HepG2 (cell line): ENCODE measurements around the gene MAPK8IP3. TPM values are rescaled to one million over a fixed set of nuclear protein-coding genes. Genes with fewer than 3 reads are reported as not detected.
A peak's percentile ranks its signal among the peaks of the same experiment; 100 is the strongest.

ENCODE experiments used
- DNMT1 ChIP-seq: sonication (generic); formaldehyde crosslinking; IDR thresholded peaks from 2 replicates; pipeline ENCODE4 v1.5.1; 2020; ENCODE audit warnings: mild to moderate bottlenecking, missing genetic modification reagents
- KIAA2018 ChIP-seq: sonication (generic); formaldehyde crosslinking; IDR thresholded peaks from 2 replicates; pipeline ENCODE4 v1.5.0; 2020; ENCODE audit warnings: mild to moderate bottlenecking, missing genetic modification reagents, borderline replicate concordance
- PRDM10 ChIP-seq: sonication (generic); formaldehyde crosslinking; IDR thresholded peaks from 2 replicates; pipeline ENCODE4 v1.4.0; 2020; ENCODE audit warnings: low read depth, missing genetic modification reagents
- RBFOX2 ChIP-seq: fragments of 200-400 bp; formaldehyde crosslinking; IDR thresholded peaks from 2 replicates; pipeline ENCODE4 v1.6.1; 2017; ENCODE audit warnings: low read depth, mild to moderate bottlenecking, low read length
- YEATS2 ChIP-seq: sonication (generic); formaldehyde crosslinking; IDR thresholded peaks from 2 replicates; pipeline ENCODE4 v1.4.0; 2020; ENCODE audit warnings: missing genetic modification reagents, borderline replicate concordance
- ZNF24 ChIP-seq: fragments of 450-650 bp; IDR thresholded peaks from 2 replicates; pipeline ENCODE4 v1.6.1; 2017; ENCODE audit warnings: antibody characterized with exemption, mild to moderate bottlenecking
- ZNF362 ChIP-seq: sonication (generic); formaldehyde crosslinking; IDR thresholded peaks from 2 replicates; pipeline ENCODE4 v1.4.0; 2020; ENCODE audit warnings: missing genetic modification reagents, mild to moderate bottlenecking, borderline replicate concordance
- ZNF414 ChIP-seq: sonication (generic); formaldehyde crosslinking; IDR thresholded peaks from 2 replicates; pipeline ENCODE4 v1.5.0; 2020; ENCODE audit warnings: missing genetic modification reagents
- ZNF556 ChIP-seq: sonication (generic); formaldehyde crosslinking; IDR thresholded peaks from 2 replicates; pipeline ENCODE4 v1.4.0; 2020; ENCODE audit warnings: mild to moderate bottlenecking, missing genetic modification reagents, borderline replicate concordance
- ZNF781 ChIP-seq: sonication (generic); formaldehyde crosslinking; IDR thresholded peaks from 2 replicates; pipeline ENCODE4 v1.5.1; 2020; ENCODE audit warnings: borderline replicate concordance, mild to moderate bottlenecking, missing genetic modification reagents; ENCODE audit errors: not compliant biosample characterization
- ZNF784 ChIP-seq: sonication (generic); formaldehyde crosslinking; IDR thresholded peaks from 2 replicates; pipeline ENCODE4 v1.5.1; 2020; ENCODE audit warnings: missing genetic modification reagents, mild to moderate bottlenecking, borderline replicate concordance
- ZNF883 ChIP-seq: sonication (generic); formaldehyde crosslinking; IDR thresholded peaks from 2 replicates; pipeline ENCODE4 v1.5.1; 2020; ENCODE audit warnings: mild to moderate bottlenecking, missing genetic modification reagents; ENCODE audit errors: not compliant biosample characterization
- polyA plus RNA-seq, 8 experiments: library from polyadenylated mRNA; depleted of rRNA in 3 of 8; stranded (reverse) in 7 of 8; unstranded in 1 of 8; fragments of >200 nt; fragmentation: Illumina TruSeq in 4 of 8; extraction: Trizol in 4 of 8; gene quantifications; 2 replicates each; pipeline versions ENCODE4 v1.2.1 to v1.2.3, GENCODE V29; 2011 to 2016; ENCODE audit warnings: low read depth in 4 of 8, missing spikeins in 1 of 8, mixed read lengths in 1 of 8; ENCODE audit not compliant: insufficient read depth in 1 of 8
- total RNA-seq, 5 experiments: library from RNA; depleted of rRNA; stranded (reverse); fragments of >200 nt; fragmentation: Illumina TruSeq; extraction: Trizol; gene quantifications; 2 replicates each; pipeline ENCODE4 v1.2.3, GENCODE V29; 2016; ENCODE audit warnings: low read depth in 1 of 5

MAPK8IP3 gene
- total and polyA plus RNA-seq, 2 of the 13 experiments (the other 11 are each of a cell fraction or from before 2014, with no cell fraction given) = 25.1 to 41.7 TPM

- TF ChIP-seq PRDM10 (CRISPR knock-in tag) (peak; percentile 37; the same call in 1 of the 2 replicates), KIAA2018 (no peak), RBFOX2 (peak; percentile 96), DNMT1 (CRISPR knock-in tag) (peak; percentile 94), ZNF784 (CRISPR knock-in tag) (peak; percentile 67; the same call in 1 of the 2 replicates), YEATS2 (CRISPR knock-in tag) (peak; percentile 89), ZNF556 (CRISPR knock-in tag) (peak; percentile 92), ZNF414 (peak; percentile 99), ZNF883 (CRISPR knock-in tag) (peak; percentile 54), ZNF781 (CRISPR knock-in tag) (no peak), ZNF362 (CRISPR knock-in tag) (no peak; the same call in 1 of the 2 replicates), ZNF24 (no peak)
These were observed 67.1 kb downstream of the MAPK8IP3 start, which contains the start of gene MRPS34 (continued) for GRCh38 chr16:1772908-1773702.
